K562 (cell line): Measurements from ENCODE around the gene CSTF2T. TPM values are rescaled to one million over a fixed set of nuclear protein-coding genes. Genes with fewer than 3 reads are reported as not detected.

Experiments
- ATF3 ChIP-seq, 2 experiments: fragments of 450-650 bp in 1 of 2; sonication (generic) in 1 of 2; formaldehyde crosslinking in 1 of 2; IDR thresholded peaks in 1 of 2; conservative IDR thresholded peaks in 1 of 2; 2 replicates each; pipeline versions ENCODE4 v1.6.1 to v1.8.1; 2016 to 2023; ENCODE audit warnings: mild to moderate bottlenecking in 2 of 2, moderate library complexity in 2 of 2, inconsistent platforms in 1 of 2, missing genetic modification reagents in 1 of 2
- ETV1 ChIP-seq: fragments of 450-650 bp; conservative IDR thresholded peaks from 2 replicates; pipeline ENCODE4 v1.6.1; 2016; ENCODE audit warnings: missing genetic modification characterization, control low read depth, low read depth, missing compliant biosample characterization
- KDM1A ChIP-seq, 2 experiments: fragments of 450-650 bp; IDR thresholded peaks; 2 replicates each; pipeline ENCODE4 v1.6.1; 2016; ENCODE audit warnings: mild to moderate bottlenecking in 2 of 2
- NFIC ChIP-seq: fragments of 450-650 bp; IDR thresholded peaks from 2 replicates; pipeline ENCODE4 v1.6.1; 2017; ENCODE audit warnings: mild to moderate bottlenecking, inconsistent platforms
- POLR2B ChIP-seq: fragments of 450-650 bp; IDR thresholded peaks from 2 replicates; pipeline ENCODE4 v1.6.1; 2018; ENCODE audit warnings: low read depth; ENCODE audit not compliant: partially characterized antibody
- SLC30A9 ChIP-seq: fragments of 250-450 bp; sonication (Bioruptor Pico); IDR thresholded peaks from 2 replicates; pipeline ENCODE4 v1.8.0; 2022; ENCODE audit warnings: mild to moderate bottlenecking, moderate library complexity
- ZHX1 ChIP-seq: fragments of 150-350 bp; conservative IDR thresholded peaks from 2 replicates; pipeline ENCODE4 v1.6.1; 2014; ENCODE audit warnings: low read length
- ZNF354B ChIP-seq: fragments of 250-450 bp; sonication (Bioruptor Pico); IDR thresholded peaks from 2 replicates; pipeline ENCODE4 v1.4.0; 2020
- ZNF512 ChIP-seq: IDR thresholded peaks from 2 replicates; pipeline ENCODE4 v1.6.1; 2016; ENCODE audit warnings: missing genetic modification characterization, missing compliant biosample characterization
- ZNF589 ChIP-seq: fragments of 200-800 bp; sonication (Bioruptor generic); IDR thresholded peaks from 2 replicates; pipeline ENCODE4 v1.6.1; 2016; ENCODE audit warnings: low read depth, missing genetic modification characterization, missing compliant biosample characterization
- ZNF644 ChIP-seq: fragments of 200-800 bp; sonication (Bioruptor generic); IDR thresholded peaks from 2 replicates; pipeline ENCODE4 v1.6.1; 2016; ENCODE audit warnings: low read depth, missing genetic modification characterization, missing compliant biosample characterization
- polyA plus RNA-seq, 8 experiments: library from polyadenylated mRNA; depleted of rRNA in 4 of 8; stranded (reverse) in 5 of 8; unstranded in 3 of 8; fragments of >200 nt; fragmentation: Nextera tagmentation in 2 of 8; fragmentation: Illumina TruSeq in 1 of 8; extraction: Ambion mirVana in 2 of 8; extraction: Trizol in 1 of 8; gene quantifications; 2 replicates each; pipeline versions ENCODE4 v1.2.1 to v1.2.3, GENCODE V29; 2011 to 2014; ENCODE audit warnings: inconsistent platforms in 1 of 8, missing spikeins in 1 of 8
- total RNA-seq, 7 experiments: library from RNA; depleted of rRNA in 6 of 7; stranded (reverse); fragments of >200 nt in 6 of 7; fragmentation: Illumina TruSeq in 2 of 7; extraction: Trizol in 2 of 7; gene quantifications; 2 replicates each; pipeline versions ENCODE4 v1.2.1 to v1.2.3, GENCODE V29; 2011 to 2021; ENCODE audit warnings: low replicate concordance in 1 of 7
- TF ChIP-seq, protein P1 (sequence below), 2 experiments: IDR thresholded peaks; 2 replicates each; pipeline ENCODE4 v1.6.1; 2011; ENCODE audit warnings: borderline replicate concordance in 1 of 2, control low read depth in 1 of 2, low read depth in 1 of 2, low read length in 1 of 2, mild to moderate bottlenecking in 1 of 2, mixed read lengths in 1 of 2, moderate library complexity in 1 of 2; ENCODE audit not compliant: insufficient read depth in 1 of 2, insufficient read length in 1 of 2, poor library complexity in 1 of 2, severe bottlenecking in 1 of 2; ENCODE audit errors: extremely low read depth in 1 of 2
- TF ChIP-seq, protein P2 (sequence below): sonication (generic); formaldehyde crosslinking; IDR thresholded peaks from 2 replicates; pipeline ENCODE4 v1.8.0; 2022; ENCODE audit warnings: missing genetic modification reagents, mild to moderate bottlenecking, borderline replicate concordance
- TF ChIP-seq, protein P3 (sequence below): sonication (generic); formaldehyde crosslinking; IDR thresholded peaks from 2 replicates; pipeline ENCODE4 v1.9.0; 2022; ENCODE audit warnings: mild to moderate bottlenecking, missing genetic modification reagents

Gene CSTF2T
- total and polyA plus RNA-seq, 9 of the 15 experiments (the other 6 are each of a cell fraction or from before 2014, with no cell fraction given), result 10.3 to 32.4 (median 24.2) TPM

DNA sequence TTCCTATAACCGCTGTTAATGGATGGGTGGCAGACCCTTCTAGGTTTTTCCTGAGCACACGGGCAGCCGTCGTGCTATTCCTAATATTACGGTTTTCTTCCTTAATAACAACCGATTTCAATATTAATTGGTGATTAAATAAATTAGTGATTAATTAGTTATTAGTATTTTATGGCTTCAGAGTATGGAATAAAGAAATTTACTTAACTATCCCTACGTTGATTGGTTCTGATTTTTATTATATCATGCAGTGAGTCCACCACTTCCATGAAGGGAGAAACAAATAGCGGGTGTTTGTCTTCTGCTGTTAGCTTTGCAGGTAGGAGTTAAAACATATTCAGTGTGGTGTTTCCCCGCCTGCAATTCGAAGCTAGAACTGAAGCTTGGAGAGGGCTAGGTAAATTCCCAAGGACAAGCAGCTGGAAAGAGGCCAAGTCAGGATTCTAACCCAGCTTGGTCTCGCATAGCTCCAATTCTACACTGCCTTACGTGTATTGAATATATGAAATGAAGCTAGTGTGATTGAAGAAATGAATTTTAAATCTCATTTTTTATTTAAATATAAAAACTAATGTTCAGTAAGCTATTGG is 928 bp upstream of the CSTF2T start (continued):
- 0 out of 2 replicates have a peak, but pooled peaks have one; percentile 46 for TF ChIP-seq ZHX1
- peak; percentile 5 for TF ChIP-seq POLR2B
- TF ChIP-seq KDM1A (IDR thresholded peaks at IDR 0.05), result no peak
- TF ChIP-seq ZNF644, result peak; percentile 10; the same call in 1 of the 2 replicates
- TF ChIP-seq, protein P1, sequence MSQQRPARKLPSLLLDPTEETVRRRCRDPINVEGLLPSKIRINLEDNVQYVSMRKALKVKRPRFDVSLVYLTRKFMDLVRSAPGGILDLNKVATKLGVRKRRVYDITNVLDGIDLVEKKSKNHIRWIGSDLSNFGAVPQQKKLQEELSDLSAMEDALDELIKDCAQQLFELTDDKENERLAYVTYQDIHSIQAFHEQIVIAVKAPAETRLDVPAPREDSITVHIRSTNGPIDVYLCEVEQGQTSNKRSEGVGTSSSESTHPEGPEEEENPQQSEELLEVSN (IDR thresholded peaks at IDR 0.05; ENCODE audit: borderline replicate concordance in 1 of 2, extremely low read depth in 1 of 2, insufficient read depth in 1 of 2, insufficient read length in 1 of 2, low read depth in 1 of 2, low read length in 1 of 2, poor library complexity in 1 of 2, severe bottlenecking in 1 of 2), result peak in 1 of 2 experiments; percentile 17
- TF ChIP-seq ZNF512 (tag), result 0 out of 2 replicates have a peak, but pooled peaks have one; percentile 9
- TF ChIP-seq SLC30A9 (CRISPR knock-in tag), result no peak
- TF ChIP-seq, protein P2, sequence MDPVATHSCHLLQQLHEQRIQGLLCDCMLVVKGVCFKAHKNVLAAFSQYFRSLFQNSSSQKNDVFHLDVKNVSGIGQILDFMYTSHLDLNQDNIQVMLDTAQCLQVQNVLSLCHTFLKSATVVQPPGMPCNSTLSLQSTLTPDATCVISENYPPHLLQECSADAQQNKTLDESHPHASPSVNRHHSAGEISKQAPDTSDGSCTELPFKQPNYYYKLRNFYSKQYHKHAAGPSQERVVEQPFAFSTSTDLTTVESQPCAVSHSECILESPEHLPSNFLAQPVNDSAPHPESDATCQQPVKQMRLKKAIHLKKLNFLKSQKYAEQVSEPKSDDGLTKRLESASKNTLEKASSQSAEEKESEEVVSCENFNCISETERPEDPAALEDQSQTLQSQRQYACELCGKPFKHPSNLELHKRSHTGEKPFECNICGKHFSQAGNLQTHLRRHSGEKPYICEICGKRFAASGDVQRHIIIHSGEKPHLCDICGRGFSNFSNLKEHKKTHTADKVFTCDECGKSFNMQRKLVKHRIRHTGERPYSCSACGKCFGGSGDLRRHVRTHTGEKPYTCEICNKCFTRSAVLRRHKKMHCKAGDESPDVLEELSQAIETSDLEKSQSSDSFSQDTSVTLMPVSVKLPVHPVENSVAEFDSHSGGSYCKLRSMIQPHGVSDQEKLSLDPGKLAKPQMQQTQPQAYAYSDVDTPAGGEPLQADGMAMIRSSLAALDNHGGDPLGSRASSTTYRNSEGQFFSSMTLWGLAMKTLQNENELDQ (CRISPR knock-in tag), result 0 out of 2 replicates have a peak, but pooled peaks have one; percentile 54
- peak; percentile 66 for TF ChIP-seq NFIC
- TF ChIP-seq ZNF354B, result no peak
- TF ChIP-seq ETV1, result no peak
- TF ChIP-seq, protein P3, sequence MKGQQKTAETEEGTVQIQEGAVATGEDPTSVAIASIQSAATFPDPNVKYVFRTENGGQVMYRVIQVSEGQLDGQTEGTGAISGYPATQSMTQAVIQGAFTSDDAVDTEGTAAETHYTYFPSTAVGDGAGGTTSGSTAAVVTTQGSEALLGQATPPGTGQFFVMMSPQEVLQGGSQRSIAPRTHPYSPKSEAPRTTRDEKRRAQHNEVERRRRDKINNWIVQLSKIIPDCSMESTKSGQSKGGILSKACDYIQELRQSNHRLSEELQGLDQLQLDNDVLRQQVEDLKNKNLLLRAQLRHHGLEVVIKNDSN (CRISPR knock-in tag), result no peak
- peak; percentile 60; the same call in 1 of the 2 replicates for TF ChIP-seq ZNF589 (CRISPR knock-in tag)
- no peak for TF ChIP-seq ATF3 (IDR thresholded peaks at IDR 0.05)
- TF ChIP-seq ATF3 (CRISPR knock-in tag; conservative IDR thresholded peaks at IDR 0.05), result 0 out of 2 replicates have a peak, but pooled peaks have one; percentile 43
